ENCODE results near the gene MAGEF1. TPM values are rescaled to one million over a fixed set of nuclear protein-coding genes. Genes with fewer than 3 reads are reported as not detected.

The MAGEF1 gene
- total and polyA plus RNA-seq, 2 donors from 2014 or later, result 37.9 to 50.0 TPM

GRCh38 chr3:184741798-184742675 is 30.2 kb upstream of the MAGEF1 start:
- FAIRE-seq (no peak), DNase-seq (peak in 2 of 5 donors; percentile 6 to 22)
- Histone ChIP-seq H3K27ac (ENCODE audit: low read depth in 2 of 2, low read length in 2 of 2) (no peak overlapping the region), H3K27me3 (ENCODE audit: control insufficient read depth, insufficient read depth, low read length) (no peaks in the 10 kb centered on the region), H3K36me3 (ENCODE audit: control insufficient read depth in 2 of 3, insufficient read depth in 3 of 3, low read length in 3 of 3) (no peaks in the 10 kb centered on the region), H3K9me3 (ENCODE audit: control insufficient read depth in 2 of 3, insufficient read depth in 1 of 3, low read length in 3 of 3) (no peaks in the 10 kb centered on the region), H3K4me3 (ENCODE audit: low read length in 3 of 3) (no peak overlapping the region), H3K9ac (ENCODE audit: low read length in 3 of 3) (no peak overlapping the region), H3K4me1 (ENCODE audit: control insufficient read depth in 2 of 3, insufficient read depth in 2 of 3, low read depth in 1 of 3, low read length in 3 of 3) (peaks cover 0 to 2% (median 0%) of the 10 kb centered on the region in 3 donors)
- intact Hi-C loops (cut with DNase I), result no loop called here
- no peak for TF ChIP-seq CTCF (IDR thresholded peaks at IDR 0.05; ENCODE audit: borderline replicate concordance, extremely low read depth, insufficient read depth)

- Histone ChIP-seq H3K27me3 (ENCODE audit: control insufficient read depth, insufficient read depth, low read length) (no peaks in the 10 kb centered on the region), H3K27ac (ENCODE audit: low read depth in 2 of 2, low read length in 2 of 2) (no peak overlapping the region), H3K9ac (ENCODE audit: low read length in 3 of 3) (no peak overlapping the region), H3K36me3 (ENCODE audit: control insufficient read depth in 2 of 3, insufficient read depth in 3 of 3, low read length in 3 of 3) (no peaks in the 10 kb centered on the region), H3K4me3 (ENCODE audit: low read length in 3 of 3) (no peak overlapping the region), H3K4me1 (ENCODE audit: control insufficient read depth in 2 of 3, insufficient read depth in 2 of 3, low read depth in 1 of 3, low read length in 3 of 3) (peaks cover 0 to 2% (median 0%) of the 10 kb centered on the region in 3 donors), H3K9me3 (ENCODE audit: control insufficient read depth in 2 of 3, insufficient read depth in 1 of 3, low read length in 3 of 3) (no peaks in the 10 kb centered on the region)
- no peak for TF ChIP-seq CTCF (IDR thresholded peaks at IDR 0.05; ENCODE audit: borderline replicate concordance, extremely low read depth, insufficient read depth)
- FAIRE-seq, result no peak
- intact Hi-C loops (cut with DNase I), result no loop called here
- no peak for DNase-seq
Measured at GRCh38 chr3:184741259-184741556, 29.3 kb upstream of the MAGEF1 start.

- Histone ChIP-seq H3K27me3 (ENCODE audit: control insufficient read depth, insufficient read depth, low read length) (no peaks in the 10 kb centered on the region), H3K9ac (ENCODE audit: low read length in 3 of 3) (no peak overlapping the region), H3K9me3 (ENCODE audit: control insufficient read depth in 2 of 3, insufficient read depth in 1 of 3, low read length in 3 of 3) (no peaks in the 10 kb centered on the region), H3K36me3 (ENCODE audit: control insufficient read depth in 2 of 3, insufficient read depth in 3 of 3, low read length in 3 of 3) (no peaks in the 10 kb centered on the region), H3K4me3 (ENCODE audit: low read length in 3 of 3) (no peak overlapping the region), H3K27ac (ENCODE audit: low read depth in 2 of 2, low read length in 2 of 2) (no peak overlapping the region), H3K4me1 (ENCODE audit: control insufficient read depth in 2 of 3, insufficient read depth in 2 of 3, low read depth in 1 of 3, low read length in 3 of 3) (peaks cover 0 to 2% (median 0%) of the 10 kb centered on the region in 3 donors)
- DNase-seq, result peak in 2 of 5 donors; percentile 7 to 34
- intact Hi-C loops (cut with DNase I), result no loop called here
- TF ChIP-seq CTCF (IDR thresholded peaks at IDR 0.05; ENCODE audit: borderline replicate concordance, extremely low read depth, insufficient read depth), result no peak
- no peak for FAIRE-seq
Measured at GRCh38 chr3:184740509-184741258, 28.8 kb upstream of the MAGEF1 start.
